Suppressor macrophage treated with lipopolysaccharide for 4 hours (primary cell): Measurements from ENCODE around the gene BMERB1.
"Not testable (repeated sequence)": the region's sequence is repeated elsewhere in the genome, so short reads cannot be mapped to it uniquely, and the experiment has no call there.

Source experiments
- DNase-seq: peaks from one replicate; pipeline ENCODE4 v3.0.0-alpha.2; 2020

BMERB1 gene

DNA sequence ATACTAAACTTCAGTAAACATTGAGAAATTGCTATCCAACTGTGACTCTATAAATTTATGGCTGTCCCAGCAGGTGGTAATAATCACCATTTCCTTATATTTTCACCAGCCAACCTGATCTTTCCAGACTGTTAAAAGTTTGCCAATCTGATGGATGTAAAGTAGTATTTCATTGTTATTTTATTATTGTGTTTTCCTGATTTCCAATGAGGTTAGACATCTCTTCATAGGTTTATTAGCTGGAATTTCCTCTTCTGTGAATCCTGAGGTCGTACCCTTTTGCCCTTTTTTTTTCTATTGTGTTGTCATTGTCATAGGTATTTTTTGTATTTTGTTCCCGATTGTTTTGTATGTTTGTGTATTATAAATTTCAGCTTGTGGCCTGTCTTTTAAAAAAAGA, 31.7 kb downstream of the BMERB1 start:
- DNase-seq = no peak

DNA sequence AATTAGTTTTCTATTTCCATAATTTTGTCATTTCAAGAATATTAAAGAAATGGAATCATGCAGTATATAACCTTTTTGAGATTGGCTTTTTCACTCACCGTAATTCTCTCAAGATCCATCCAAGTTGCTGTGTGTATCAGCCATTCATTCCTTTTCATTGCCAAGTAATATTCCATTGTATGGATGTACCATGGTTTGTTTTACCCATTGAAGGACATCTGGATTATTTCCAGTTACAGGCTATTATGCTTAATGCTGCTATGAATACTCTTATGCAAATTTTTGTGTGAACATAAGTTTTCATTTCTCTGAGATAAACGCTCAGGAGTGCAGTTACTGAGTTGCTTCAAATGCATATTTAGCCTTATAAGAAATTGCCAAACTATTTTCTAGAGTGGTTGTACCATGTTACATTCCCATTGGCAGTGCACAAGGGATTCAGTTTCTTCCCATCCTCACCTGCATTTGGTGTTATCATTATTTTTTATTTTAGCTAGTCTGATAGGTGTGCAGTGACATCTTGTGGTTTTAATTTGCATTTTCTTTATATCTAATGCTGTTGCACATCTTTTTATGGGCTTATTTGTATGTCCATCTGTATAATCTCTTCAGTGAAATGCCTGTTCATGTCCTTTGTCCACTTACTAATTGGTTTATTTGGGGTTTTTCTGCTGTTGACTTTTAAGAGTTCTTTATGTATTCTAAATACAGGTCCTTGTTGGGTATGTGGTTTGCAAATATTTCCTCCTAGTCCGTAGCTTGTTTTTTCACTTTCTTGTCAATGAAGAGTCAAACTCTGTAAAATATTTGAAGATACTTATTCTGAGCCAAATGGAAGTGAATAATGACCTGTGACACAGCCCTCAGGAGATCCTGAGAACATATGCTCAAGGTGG, 32.7 kb downstream of the BMERB1 start:
- DNase-seq = peak; percentile 14

DNA sequence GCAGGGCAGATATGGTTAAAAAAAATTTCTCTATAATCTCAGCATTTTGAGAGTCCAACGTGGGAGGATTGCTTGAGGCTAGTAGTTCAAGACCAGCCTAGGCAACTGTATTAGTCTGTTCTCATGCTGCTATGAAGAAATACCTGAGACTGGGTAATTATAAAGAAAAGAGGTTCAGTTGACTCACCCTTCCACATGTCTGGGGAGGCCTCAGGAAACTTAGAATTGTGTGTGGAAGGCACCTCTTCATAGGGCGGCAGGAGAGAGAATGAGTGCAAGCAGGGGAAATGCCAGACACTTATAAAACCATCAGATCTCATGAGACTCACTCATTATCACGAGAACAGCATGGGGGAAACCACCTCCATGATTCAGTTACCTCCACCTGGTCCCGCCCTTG, 42.6 kb downstream of the BMERB1 start:
- not testable (repeated sequence) for DNase-seq

DNA sequence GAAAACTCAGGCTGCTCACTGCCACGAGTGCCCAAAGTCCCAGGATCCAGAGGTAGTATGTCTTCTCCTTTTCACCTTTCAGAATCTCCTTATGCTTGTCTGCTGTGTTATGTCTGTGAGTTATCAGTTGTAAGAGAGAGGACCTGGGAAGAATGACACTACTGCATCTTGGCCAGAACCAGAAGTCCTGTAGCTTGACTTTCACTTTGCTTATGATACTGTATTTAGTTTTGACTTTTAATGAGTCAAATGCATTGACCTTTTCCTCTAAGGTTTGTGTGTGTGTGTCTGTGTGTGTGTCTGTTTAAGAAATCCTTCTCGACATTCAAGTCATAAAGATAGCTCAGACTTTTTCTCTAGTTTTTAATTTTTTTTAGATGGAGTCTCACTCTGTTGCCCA, 43.4 kb downstream of the BMERB1 start:
- peak; percentile 52 for DNase-seq

DNA sequence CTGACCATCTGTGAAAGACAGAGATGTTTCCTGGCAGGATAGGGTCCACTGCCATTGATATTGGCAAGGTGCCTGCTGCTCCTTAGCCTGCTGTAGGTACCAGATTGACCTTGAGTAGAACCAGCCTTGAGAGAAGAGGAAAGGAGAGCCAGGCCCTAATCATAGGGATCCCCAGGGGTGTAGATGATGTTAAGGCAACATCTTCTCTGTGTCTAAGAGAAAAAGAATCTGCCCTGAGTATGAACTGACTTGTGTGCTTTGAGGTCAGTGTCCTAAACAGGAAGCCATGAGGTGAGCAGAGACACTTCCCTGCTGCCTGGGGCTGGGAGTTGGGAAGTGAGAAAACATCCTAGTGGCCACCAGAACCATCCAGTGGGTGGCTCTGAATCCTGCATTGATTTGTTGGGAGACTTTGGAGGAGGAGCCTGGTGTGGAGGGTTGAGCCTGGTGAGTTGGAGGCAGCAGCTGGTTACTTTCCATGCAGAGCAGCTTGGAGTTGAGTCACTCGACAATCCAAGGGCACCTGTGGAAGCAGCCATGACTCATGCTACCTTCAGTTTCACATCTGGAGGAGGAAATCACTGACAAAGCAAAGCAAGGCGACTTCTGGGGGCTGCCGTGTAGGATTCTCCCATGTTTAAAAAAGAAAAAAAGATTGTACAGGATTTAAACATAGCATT, 47.8 kb downstream of the BMERB1 start:
- peak; percentile 31 for DNase-seq

DNA sequence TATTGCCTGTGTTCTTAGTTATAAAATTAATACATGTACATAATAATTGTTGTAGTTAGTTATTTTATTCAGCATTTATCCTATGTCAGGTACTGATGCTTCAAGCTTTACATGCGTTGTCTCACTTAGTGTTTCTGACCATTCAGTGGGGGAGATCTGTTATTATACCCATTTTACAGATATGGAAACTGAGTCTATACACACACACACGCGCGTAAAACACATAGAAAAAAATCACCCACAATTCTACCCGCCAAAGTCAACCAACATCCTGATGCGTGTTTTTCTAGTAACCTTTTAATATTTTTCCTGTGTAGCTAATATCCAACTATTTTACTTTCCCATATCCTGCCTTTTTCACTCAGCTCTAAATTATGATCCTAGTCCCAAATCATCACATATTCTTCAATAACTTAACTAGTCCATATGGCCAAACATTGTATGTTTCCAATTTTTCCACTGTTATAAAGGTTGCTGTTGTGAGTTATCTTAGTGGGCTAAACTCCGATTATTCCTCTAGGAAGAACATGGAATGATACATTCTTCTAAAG, 48.4 kb downstream of the BMERB1 start:
- DNase-seq = no peak

DNA sequence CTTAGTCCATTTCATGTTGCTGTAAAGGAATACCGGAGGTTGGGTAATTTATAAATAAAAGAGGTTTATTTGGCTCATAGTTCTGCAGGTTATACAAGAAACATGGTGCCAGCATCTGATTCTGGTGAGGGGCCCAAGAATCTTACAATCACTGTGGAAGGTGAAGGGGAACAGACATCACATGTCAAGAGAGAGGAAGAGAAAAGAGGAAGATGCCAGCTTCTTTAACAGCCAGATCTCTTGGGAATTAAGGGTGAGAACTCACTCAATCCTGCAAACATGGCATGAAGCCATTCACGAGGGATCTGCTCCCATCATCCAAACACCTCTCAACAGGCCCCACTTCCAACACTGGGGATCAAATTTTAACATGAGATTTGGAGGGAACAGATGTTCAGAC, 49.5 kb downstream of the BMERB1 start:
- DNase-seq = no peak

DNA sequence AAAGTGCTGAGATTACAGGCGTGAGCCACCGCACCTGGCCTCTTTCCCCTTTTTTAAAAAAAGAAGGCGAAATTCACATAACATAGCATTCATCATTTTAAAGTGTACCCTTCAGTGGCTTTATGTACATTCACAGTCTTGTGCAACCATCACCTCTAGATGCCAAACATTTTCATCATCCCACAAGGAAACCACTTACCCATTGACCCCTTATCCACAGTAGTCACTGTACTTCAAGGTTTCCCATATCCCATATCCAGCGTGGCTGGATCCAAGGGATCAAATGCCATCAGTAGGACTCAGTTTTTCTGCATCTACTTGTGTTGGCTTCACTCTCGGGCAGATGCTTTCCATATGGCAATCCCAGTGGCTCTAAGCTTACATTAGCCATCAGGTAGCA, 50.3 kb downstream of the BMERB1 start:
- no peak for DNase-seq

DNA sequence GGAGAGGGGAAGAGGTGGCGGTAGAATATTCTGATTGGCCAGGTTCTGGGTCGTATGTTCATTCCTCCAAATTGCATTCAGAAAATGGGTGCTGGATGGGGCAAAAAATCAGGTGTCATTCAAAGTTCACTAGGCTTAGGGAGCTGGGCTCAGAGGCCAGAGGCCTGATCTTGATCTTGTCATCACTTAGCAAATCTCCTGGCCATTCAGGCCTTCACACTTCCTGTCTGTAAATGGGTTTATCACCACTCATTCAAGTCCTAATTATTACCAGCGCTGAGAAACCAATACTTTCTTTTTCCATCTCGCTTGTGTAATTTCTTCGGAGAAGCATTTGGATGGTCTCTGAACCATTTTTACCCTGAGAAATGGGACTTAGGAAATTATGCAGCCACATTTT, 50.8 kb downstream of the BMERB1 start:
- no peak for DNase-seq

DNA sequence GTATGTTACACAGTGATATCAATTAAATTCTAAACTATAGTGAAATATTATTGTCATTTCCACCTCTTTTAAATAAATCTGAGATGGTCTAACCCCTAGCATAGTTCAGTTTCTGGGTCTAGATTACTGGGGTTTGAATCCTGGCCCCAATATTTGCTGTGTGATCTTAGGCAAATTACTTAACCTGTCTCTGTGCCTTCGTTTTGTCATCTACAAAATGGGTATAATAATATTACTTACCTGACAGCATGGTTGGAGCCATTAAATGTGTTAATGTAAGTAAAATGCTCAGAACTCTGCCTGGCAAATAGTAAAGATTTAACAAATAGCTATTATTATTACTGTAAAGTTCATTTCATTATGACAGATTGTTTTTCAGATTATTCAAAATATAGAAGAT, 52.3 kb downstream of the BMERB1 start:
- no peak for DNase-seq

DNA sequence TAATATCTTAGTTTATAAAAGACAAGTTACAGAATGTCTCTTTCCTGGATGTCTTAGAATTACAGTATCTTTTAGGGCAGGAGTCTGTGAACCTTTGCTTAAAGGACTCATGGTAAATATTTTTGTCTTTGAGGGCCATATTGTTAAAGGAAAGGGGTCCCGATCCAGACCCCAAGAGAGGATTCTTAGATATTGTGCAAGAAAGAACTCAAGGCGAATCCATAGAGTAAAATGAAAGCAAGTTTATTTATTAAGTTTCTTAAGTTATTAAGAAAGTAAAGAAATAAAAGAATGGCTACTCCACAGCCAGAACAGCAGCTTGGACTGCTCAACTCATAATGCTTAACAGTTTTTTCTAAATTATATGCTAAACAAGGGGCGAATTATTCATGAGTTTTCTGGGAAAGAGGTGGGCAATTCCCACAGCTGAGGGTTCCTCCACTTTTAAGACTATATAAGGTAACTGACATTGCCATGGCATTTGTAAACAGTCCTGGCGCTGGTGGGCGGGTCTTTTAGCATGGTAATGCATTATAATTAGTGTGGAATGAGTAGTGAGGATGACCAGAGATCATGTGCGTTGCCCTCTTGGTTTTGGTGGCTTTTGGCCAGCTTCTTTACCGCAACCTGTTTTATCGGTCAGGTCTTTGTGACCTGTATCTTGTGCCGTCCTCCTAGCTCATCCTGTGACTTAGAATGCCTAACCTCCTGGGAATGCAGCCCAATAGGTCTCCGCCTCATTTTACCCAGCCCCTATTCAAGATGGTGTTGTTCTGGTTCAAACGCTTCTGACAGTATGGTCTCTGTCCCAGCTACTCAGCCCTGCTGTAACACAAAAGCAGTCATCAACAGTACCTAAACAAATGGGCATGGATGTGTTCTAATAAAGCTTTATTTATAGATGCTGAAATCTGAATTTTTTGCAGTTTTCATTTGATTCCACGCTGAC, 53.2 kb downstream of the BMERB1 start:
- no peak for DNase-seq

DNA sequence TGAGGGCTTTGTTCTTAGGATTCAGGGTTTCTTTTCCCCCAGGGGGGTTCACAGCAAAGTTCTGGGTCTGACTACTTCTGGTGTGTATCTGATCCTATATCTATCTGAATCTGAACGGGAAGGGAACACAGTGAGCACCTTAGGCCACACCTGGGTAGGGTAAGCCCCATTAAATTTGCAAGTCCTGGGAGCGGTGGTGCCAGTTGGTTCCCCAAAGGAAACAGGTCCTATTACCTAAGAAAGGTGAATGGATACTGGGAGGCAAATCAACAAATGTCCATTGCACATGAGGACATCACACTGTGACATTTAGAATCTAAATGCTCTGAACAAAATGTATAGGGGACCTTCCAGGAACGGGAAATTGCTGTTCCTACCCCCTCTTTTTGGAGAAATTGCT, 54.6 kb downstream of the BMERB1 start:
- no peak for DNase-seq

DNA sequence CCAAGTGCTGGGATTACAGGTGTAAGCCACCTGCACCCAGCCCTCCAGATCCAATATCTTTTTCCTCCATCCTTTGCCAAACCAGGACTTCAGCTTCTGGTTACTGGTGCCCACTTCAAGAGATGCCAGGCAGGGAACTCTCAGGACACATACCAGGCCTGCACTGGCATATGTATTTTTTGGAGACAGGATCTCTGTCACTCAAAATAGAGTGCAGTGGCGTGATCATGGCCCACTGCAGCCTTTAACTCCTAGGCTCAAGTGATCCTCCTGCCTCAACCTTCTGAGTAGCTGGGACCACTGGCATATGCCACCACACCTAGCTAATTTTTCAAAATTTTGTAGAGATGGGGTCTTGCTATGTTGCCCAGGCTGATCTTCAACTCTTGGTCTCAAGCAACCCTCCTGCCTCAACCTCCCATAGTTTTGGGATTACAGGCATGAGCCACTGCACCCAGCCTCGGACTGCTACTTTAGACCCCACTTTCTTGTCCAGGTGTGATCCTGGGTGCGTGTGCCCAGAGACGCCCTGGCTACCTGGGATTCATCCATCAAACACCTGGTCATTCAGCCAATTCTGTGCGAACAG, 55.8 kb downstream of the BMERB1 start:
- no peak for DNase-seq

DNA sequence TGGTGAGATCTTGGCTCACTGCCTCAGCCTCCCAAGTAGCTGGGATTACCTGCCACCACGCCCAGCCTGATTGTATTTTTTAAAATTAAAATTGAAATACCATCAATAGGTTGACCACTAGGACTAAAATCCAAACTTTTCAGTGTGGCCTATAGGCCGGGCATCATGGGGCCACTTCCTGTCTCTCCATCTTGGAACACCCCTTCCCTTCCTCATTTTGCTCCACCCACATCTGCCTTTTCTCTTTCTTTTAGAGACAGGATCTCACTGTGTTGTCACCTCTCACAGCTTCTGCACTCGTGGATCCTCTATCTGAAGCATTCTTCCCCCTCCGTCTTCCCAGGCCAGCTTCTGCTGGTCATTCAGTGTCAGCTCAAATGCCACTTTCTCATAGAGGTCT, 57.0 kb downstream of the BMERB1 start:
- DNase-seq = peak; percentile 28

DNA sequence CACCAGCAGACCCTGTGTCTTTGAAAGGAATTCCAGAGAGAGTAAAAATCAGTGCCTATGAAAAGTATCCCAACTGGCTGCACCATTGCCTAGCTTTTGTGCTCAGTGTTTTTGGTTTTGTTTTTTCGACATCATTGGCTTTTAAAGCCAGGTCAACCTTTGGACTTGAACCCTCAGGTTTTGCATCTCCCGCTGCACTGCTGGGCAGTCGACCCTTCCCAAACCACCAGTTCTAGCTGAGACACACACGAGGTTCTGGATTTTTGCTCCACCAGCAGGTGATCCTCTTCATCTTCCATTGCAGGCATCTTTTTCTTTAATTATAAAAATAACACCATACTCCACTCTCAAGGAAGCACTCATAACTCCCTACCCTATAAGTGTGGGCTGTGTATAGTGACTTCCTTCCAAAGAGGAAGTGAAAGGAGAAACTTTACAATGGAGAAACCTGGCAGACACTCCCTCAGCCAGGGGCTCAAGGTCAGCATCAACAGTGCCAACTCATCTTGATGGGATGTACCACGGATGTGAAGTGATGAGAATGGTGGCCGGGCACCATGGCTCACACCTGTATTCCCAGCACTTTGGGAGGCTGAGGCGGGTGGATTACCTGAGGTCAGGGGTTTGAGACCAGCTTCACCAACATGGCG, 57.8 kb downstream of the BMERB1 start:
- DNase-seq = peak; percentile 54

DNA sequence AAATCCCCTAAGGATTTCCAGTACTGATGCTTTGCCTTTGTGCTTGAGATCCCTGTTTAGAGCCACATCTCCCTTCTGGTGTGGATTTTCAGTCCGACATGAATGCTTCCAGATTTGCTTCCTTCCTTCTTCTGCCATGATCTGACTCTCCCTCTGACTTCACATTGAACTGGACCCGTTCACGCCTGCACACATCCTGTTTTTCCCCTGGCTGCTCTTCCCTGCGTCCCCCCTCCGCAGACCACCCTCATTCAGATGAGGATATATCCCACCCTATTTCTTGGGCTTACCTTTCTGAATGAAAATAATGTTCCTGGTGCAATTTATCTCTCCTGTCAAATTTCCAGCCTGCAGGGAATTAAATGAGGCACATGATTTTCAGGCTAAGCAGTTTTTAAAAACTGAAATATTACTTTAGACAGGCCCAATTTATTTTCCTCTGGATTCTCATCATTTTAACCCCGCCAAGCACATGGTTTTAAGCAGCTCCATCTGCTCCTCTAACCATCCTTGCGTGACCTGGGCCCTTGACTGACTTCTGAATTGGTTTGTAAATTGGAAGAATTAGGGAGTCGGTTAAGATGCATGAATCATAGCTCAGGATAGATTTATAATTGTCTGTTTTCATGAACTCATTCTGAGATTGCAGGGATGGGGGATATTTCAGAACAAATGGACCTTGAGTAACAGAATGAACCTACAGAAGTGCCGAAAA, 59.2 kb downstream of the BMERB1 start:
- no peak for DNase-seq

DNA sequence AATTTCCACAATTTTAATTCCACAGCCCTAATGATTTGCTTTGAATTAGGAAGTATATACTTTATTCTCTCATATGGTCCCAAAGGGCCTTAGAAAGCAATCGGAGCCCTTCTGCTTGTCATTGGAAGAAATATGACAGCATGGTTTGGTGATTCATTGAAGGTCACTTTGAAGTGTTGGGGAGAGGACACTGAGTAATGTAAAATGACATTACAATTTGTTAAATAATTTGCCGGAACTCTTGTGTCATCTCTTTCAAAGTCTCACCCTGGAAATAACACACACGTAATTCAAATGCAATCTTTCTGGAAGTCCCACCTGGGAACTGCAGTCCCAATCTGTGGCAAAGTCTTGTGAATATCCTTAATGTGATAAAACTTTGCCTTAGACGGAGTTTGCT, 59.8 kb downstream of the BMERB1 start:
- DNase-seq = peak; percentile 64

DNA sequence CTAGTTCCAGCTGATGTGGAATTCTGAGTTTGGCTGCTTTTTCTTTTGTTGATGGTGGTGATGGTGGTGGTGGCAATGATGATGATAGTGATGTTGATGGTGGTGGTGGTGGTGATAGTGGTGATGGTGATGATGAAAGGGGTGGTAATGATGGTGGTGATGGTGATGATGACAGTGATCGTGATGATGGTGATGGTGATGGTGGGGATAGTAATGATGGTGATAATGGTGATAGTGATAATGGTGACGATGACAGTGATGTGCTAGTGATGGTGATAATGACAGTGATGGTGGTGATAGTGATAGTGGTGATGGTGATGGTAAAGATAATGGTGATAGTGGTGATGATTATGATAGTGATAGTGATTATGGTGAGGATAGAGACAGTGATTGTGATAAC, 61.5 kb downstream of the BMERB1 start:
- DNase-seq = no peak

DNA sequence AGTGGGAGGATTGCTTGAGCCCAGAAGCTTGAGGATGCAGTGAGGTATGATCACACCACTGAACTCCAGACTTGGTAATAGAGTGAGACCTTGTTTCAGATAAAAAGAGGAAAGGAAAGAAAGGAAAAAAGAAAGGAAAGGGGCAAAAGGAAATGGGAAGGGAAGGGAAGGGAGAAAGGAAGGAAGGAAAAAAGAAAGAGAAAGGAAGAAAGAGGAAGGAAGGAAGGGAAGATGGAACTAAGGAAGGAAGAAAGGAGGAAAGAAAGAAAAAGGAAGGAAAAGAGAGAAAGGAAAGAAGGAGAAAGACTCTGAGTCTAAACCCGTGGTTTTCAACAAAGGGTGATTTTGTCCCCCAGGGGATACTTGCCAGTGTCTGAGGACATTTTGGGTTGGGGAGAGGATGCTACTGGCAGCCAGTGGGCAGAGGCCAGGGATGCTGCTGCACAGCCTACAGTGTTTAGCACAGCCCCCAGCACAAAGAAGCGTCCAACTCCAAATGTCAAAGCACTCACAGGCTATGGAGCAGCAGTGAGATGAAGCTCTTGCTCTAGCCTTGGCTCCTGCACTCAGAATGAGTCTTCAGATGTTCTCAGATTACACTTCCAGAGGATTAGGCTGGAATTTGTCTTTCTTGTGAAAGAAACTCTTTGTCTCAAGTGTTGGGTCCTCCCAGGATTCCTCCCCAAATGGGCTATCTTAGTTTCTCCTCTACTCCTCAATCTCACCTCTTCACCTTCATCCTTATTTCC, 64.2 kb downstream of the BMERB1 start:
- no peak for DNase-seq

DNA sequence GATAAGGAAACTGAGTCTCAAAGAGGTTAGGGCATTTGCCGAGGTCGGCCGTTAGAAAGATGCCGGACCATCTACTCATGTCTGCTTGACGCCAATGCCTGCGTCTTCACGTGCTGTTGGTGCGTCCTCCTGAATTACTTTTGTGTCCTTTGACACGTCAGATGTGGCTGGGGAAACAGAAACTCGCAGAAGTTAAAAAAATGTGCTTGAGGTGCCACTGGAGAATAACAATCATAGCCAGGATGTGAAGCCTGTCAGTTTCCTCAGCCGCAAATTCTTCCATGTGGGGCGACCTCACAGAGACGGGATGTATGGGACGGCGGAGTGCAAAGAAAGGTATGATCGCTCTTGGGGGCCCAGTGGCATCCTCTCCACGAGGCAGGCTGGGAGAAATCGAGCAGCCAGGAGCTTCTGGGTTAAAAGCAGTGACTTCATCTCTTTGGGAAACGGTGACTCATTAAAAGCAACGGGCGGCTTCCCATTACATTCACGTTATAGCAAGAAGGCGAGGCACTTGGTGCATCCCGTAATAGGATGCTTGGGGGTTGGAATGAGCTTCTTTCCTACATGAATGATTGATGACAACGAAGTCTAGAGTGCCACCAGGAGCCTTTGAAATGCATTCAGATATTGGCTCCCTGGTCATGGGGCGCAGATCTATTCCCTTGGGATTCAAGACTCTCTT, 67.8 kb downstream of the BMERB1 start:
- peak; percentile 63 for DNase-seq
